ENCODE data around the gene COPS9. TPM values are rescaled to one million over a fixed set of nuclear protein-coding genes. Genes with fewer than 3 reads are reported as not detected.
A peak's percentile ranks its signal among the peaks of the same experiment; 100 is the strongest.

COPS9 gene
- total RNA-seq, 1 experiment from 2014 or later, result 141 TPM

- Histone ChIP-seq H3K27me3 (no peaks in the 10 kb centered on the region), H3K4me3 (no peak overlapping the region), H3K9me3 (no peaks in the 10 kb centered on the region), H3K36me3 (no peaks in the 10 kb centered on the region)
- DNase-seq, result no peak
Measured at GRCh38 chr2:240157147-240157470, 21.0 kb upstream of the COPS9 start.

DNA sequence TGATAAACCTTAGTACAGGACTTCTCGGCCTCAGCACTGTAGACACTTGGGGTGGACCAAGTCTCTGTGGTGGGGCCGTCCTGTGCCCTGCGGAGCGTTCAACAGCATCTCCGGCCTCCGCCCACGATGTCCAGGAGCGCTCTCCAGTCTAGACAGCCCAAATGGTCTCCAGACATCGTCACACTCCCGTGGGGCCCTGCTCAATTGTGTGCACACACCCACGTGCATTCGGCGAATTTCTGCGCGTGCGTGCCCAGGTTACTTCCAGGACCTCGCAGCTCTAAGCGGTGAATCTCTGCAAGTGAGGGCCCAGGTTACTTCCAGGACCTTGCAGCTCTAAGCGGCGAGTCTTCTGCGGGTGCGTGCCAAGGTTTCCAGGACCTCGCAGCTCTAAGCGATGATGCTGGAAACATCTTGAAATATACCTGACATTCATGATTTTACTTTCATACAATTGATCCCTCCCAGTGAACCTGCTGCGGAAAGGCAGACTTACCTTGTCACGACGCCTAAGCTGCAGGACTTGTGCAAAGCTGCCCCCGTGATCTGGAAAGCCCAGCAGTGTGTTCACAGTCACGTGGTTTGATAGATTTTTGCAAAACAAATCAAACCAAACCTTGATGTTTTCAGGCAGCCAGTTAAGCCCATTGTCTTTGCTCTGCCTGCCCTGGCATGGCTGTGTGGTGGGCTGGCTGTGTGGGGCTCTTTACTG lies 20.5 kb upstream of the COPS9 start:
- no peak overlapping the region for H3K4me3 ChIP-seq
- no peaks in the 10 kb centered on the region for H3K9me3 ChIP-seq
- H3K27me3 ChIP-seq, result no peaks in the 10 kb centered on the region
- no peak for DNase-seq
- H3K36me3 ChIP-seq, result no peaks in the 10 kb centered on the region

DNA sequence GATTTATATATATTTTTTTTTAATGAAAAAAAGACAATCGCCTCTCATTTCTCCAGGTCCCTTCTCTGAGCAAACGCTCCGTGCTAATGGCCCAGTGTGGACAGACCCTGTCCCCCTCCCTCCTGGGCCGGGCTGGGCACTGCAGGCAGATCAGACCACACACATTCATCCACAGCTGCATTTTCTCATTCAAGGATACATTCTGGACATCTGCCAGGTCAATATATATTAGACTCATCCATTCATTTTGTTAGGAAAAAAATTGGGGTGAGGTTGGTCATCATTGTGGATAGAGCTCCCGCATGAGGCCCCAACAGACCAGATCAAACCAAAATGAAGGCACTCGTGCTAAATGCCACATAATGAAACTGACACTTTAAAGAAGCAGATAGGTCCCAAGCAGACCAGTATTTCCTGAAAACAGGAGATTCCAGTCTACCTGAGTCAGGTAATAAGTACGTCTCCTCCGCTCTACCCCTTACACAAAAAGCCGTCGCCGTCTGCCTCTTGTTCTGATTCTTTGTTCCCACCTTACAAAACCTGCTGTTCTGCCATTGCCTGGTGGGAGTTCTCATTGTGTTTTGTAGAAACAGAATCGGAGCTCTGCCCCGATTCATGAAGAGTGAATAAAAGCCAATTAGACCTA lies 19.8 kb upstream of the COPS9 start:
- Histone ChIP-seq H3K27me3 (no peaks in the 10 kb centered on the region), H3K36me3 (no peaks in the 10 kb centered on the region), H3K9me3 (no peaks in the 10 kb centered on the region), H3K4me3 (no peak overlapping the region)
- DNase-seq, result no peak

- Histone ChIP-seq H3K9me3 (no peaks in the 10 kb centered on the region), H3K36me3 (no peaks in the 10 kb centered on the region), H3K4me3 (no peak overlapping the region), H3K27me3 (no peaks in the 10 kb centered on the region)
- DNase-seq, result peak; percentile 32
Measured at GRCh38 chr2:240155048-240155744, 19.1 kb upstream of the COPS9 start.

GRCh38 chr2:240154606-240155005 lies 18.5 kb upstream of the COPS9 start:
- no peak for DNase-seq
- H3K36me3 ChIP-seq, result no peaks in the 10 kb centered on the region
- no peaks in the 10 kb centered on the region for H3K27me3 ChIP-seq
- H3K4me3 ChIP-seq, result no peak overlapping the region
- H3K9me3 ChIP-seq, result no peaks in the 10 kb centered on the region

- Histone ChIP-seq H3K9me3 (no peaks in the 10 kb centered on the region), H3K4me3 (no peak overlapping the region), H3K36me3 (no peaks in the 10 kb centered on the region), H3K27me3 (no peaks in the 10 kb centered on the region)
- no peak for DNase-seq
Measured at GRCh38 chr2:240153418-240153817, 17.3 kb upstream of the COPS9 start.

- Histone ChIP-seq H3K9me3 (no peaks in the 10 kb centered on the region), H3K27me3 (no peaks in the 10 kb centered on the region), H3K36me3 (no peaks in the 10 kb centered on the region), H3K4me3 (no peak overlapping the region)
- DNase-seq, result no peak
Measured at GRCh38 chr2:240151477-240152031, 15.4 kb upstream of the COPS9 start.

DNA sequence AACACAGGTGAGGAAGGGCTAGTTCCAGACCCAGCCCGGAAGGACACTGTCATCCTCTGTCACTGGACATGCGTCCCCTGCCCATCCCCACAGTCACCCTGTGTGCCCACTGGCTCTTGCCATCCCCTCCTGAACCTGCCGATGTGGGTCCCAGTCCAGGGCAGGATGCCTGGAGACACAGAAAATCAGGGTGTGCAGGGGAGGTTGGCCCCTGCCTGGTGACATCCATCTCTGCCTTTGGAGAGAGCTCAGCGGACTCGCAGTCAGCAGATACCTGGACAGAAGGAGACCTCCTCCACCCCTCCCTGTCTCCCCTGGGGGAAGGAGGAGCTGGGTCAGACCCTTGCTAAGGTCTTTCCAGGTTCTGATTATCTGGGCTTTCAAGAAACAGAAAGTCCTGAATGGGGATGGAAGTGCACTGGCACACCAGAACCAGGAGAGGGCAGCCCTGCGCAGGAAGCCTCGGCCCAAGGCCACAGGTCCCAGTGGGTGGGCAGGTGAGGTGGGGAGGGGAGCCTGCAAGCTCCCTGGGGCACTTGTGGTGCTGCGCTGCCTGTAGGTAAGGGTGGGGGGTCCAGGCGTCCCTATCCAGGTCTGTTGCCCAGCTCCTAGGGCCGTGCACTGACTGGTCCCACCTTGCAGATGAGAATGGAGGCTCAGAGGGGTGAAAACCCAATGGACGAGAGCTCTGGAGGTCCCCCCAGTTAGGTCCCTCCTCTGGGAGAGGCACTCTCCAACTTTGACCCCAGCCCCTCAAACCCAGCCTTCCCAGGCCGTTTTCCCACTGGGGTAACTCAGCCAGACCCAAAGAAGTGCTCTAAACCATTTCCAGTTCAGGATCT lies 14.1 kb upstream of the COPS9 start:
- Histone ChIP-seq H3K4me3 (no peak overlapping the region), H3K27me3 (no peaks in the 10 kb centered on the region), H3K9me3 (no peaks in the 10 kb centered on the region), H3K36me3 (no peaks in the 10 kb centered on the region)
- no peak for DNase-seq

- Histone ChIP-seq H3K27me3 (no peaks in the 10 kb centered on the region), H3K9me3 (no peaks in the 10 kb centered on the region), H3K4me3 (no peak overlapping the region), H3K36me3 (no peaks in the 10 kb centered on the region)
- DNase-seq, result no peak
Measured at GRCh38 chr2:240147911-240148587, 11.9 kb upstream of the COPS9 start.

- DNase-seq, result no peak
- no peak overlapping the region for H3K4me3 ChIP-seq
- no peaks in the 10 kb centered on the region for H3K27me3 ChIP-seq
- no peaks in the 10 kb centered on the region for H3K36me3 ChIP-seq
- H3K9me3 ChIP-seq, result no peaks in the 10 kb centered on the region
Measured at GRCh38 chr2:240147382-240147781, 11.3 kb upstream of the COPS9 start.

DNA sequence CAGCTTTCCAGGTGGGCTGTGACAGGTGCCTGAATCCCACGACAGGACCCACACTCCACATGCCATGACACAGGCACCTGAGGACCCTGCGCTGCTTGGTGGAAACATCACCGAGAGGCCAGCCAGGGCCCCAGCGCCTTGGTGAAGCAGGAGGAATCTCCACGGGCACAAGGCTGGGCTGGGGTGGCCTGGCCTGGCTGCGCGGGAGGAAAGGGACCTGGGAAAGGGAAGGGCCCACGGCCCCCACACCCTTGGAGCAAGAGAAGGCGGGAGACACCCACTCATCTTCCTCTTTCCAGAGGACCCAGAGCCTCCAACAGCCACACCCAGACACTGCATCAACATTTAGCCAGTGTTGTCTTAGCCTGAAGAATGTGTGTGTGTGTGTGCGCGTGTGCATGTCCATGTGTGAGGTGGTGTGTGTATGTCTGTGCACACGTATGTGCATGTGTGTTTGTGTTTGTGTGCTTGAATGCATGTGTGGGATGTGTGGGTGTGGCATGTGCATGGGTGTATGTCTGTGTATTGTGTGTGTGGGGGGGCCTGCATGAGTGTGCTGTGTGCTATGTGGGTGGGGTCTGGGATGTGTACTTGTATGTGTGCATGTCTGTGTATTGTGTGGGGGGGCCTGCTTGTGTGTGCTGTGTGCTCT lies 10.6 kb upstream of the COPS9 start:
- no peaks in the 10 kb centered on the region for H3K9me3 ChIP-seq
- no peaks in the 10 kb centered on the region for H3K27me3 ChIP-seq
- DNase-seq, result no peak
- no peaks in the 10 kb centered on the region for H3K36me3 ChIP-seq
- no peak overlapping the region for H3K4me3 ChIP-seq

DNA sequence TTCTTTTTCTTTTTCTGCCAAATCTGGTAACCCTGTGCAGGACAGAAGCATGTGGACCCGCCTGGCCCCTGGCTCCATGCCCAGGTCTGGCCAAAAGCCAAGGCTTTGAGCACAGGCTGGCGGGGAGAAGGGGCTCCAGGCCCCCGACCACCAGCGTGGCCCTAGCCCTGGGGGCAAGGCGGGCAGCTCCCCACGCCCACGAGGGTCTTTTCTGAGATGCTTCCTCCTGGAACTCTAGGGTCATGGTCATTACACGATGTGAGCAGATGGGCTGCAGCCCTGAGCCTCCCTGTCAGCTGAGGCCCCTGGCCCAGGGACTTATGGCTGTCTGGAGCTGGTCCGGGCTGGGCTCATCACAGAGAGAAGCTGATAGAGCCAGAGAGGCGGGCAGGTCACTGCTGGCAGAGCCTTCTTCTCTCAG lies 10.0 kb upstream of the COPS9 start:
- H3K36me3 ChIP-seq, result no peaks in the 10 kb centered on the region
- H3K27me3 ChIP-seq, result no peaks in the 10 kb centered on the region
- no peak for DNase-seq
- no peak overlapping the region for H3K4me3 ChIP-seq
- no peaks in the 10 kb centered on the region for H3K9me3 ChIP-seq

- Histone ChIP-seq H3K36me3 (no peaks in the 10 kb centered on the region), H3K27me3 (no peaks in the 10 kb centered on the region), H3K9me3 (no peaks in the 10 kb centered on the region), H3K4me3 (no peak overlapping the region)
- no peak for DNase-seq
Measured at GRCh38 chr2:240145461-240145860, 9.4 kb upstream of the COPS9 start.

GRCh38 chr2:240144649-240145261 lies 8.7 kb upstream of the COPS9 start:
- DNase-seq, result no peak

GRCh38 chr2:240143801-240144648 lies 7.9 kb upstream of the COPS9 start:
- Histone ChIP-seq H3K9me3 (no peaks in the 10 kb centered on the region), H3K36me3 (no peaks in the 10 kb centered on the region), H3K27me3 (no peaks in the 10 kb centered on the region), H3K4me3 (no peak overlapping the region)
- DNase-seq, result peak; percentile 48

More at GRCh38 chr2:240144649-240145261, 8.7 kb upstream of the COPS9 start:
- Histone ChIP-seq H3K36me3 (no peaks in the 10 kb centered on the region), H3K27me3 (no peaks in the 10 kb centered on the region), H3K9me3 (no peaks in the 10 kb centered on the region), H3K4me3 (no peak overlapping the region)
